Bone marrow (tissue), 2 donors: ENCODE results near the gene NLRC5.
"Not testable (repeated sequence)": the region's sequence is repeated elsewhere in the genome, so short reads cannot be mapped to it uniquely, and the experiment has no call there.

Source experiments
- DNase-seq, 2 donors: peaks; one replicate each; lab custom pipeline; 2025; lab: John Stamatoyannopoulos, UW

NLRC5 gene

DNA sequence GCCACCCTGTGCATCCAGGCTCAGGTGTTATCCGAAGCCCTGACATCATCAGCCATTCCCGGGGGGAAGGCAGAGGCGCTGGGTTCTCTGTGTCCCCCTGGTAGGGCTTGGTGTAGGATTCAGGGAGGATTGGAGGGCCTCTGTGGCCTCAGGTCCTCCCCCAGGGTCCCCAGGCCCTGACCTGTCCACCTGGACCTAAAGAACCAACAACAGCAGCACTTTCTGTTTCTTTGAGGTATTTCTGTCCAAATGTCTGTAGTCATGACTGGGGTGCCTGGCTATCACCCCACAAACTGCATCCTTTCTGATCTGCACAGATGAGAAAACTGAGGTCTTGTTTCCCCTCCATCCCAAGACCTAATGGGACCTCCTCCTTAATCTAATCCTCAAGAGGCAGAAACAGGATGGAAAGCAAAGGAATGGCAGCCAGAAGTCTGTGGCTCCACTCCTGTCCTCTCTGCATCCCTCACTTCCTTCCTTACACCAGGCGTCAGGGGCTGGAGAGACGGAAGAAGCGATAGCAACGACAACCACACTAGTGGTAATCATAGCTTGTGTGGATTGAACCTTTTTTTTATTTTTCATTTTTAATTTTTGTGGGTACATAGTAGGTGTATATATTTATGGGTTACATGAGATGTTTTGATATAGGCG is 11.8 kb downstream of the NLRC5 start:
- DNase-seq, result no peak

DNA sequence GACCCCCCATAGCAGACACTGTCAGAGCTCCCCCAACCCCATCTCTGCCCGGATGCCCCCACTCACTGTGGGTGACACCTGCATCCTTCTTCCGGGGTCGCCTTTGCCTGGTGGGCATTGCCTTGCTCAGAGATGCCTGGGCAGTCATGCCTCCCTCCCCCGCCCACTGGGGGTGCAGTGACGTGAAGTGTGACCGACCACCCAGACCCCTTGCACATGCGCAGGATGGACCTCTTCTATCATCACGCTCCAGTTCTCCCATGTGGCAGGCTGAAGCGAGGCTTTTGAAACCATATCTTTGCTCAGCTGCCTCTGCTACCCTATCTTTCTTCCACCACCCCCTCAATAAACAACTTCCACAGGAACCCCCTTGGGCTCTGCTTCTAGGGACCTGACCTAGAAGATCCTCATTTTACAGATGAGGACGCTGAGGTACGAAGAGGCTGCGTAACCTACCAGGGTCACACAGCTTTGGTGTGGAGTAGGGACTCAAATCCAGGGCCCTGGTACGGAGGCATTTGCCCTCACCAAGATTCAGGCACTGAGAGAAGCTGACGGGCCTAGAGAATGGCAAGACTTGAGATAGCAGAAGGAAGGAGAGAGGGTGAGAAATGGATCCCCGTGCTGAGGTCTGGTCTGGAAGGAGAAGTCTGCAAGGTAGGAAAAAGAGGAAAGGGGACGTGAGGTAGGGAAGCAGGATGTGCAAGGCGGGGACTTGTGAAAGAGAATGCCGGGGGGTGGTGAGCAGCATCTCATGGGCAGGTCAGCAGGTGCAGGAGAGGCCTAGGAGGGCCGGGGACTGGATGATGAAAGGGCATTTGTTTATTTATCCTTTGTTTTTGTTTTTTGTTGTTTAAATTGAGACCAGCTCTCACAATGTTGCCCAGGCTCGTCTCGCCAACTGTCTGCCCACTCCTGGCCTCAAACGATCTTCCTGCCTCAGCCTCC is 14.4 kb downstream of the NLRC5 start:
- DNase-seq, result no peak

DNA sequence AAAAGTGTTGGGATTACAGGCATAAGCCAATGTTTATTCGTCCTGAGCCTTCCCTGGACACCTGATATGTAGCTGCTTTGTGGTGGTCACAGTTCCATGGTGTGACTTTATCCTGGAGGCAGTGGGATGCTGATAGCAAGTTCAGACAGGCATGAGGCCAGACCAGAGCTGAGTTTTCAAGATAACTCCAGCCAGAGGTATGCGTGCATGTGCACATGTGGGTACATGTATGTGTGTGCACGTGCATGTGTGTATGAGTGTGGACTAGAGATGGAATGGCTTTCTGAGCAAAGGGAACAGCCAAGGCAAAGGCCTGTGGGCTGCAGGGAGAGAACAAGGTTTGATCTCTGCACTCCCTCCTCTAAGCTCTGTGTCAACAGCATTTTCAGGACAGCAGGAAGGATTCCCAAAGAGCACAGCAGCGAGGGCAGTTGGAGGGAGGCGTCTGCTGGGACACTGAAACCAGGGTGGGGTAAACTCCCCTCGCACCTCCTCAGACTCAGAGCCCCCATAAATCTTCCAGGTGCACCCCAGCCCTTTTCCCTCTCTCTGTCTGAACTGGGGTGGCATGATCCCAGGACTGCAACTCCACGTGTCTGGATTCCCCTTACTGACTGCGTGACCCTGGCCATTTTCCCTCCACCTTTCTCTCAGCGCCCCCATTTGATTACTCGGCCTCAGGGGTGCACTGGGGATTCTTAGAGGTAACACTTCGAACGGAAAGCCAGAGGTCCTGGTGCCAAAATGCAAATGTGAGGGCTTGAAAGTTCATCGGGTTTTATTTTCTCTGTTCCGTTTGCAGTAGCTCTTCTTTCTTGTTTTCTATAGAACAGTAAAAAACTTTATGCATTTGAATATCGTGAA is 15.3 kb downstream of the NLRC5 start:
- no peak for DNase-seq

DNA sequence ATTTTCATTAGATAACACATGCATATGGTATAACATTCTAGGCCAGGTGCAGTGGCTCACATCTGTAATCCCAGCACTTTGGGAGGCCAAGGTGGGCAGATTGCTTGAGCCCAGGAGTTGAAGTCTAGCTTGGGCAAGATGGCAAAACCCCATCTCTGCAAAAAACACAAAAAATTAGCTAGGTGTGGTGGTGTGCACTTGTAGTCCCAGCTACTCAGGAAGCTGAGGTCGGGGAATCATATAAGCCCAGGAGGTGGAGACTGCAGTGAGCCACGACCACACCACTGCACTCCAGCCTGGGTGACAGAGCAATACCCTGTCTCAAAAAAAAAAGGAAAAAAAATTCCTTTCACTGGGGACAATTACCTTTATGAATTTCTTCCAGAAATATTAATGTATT is 16.2 kb downstream of the NLRC5 start:
- not testable (repeated sequence) for DNase-seq

DNA sequence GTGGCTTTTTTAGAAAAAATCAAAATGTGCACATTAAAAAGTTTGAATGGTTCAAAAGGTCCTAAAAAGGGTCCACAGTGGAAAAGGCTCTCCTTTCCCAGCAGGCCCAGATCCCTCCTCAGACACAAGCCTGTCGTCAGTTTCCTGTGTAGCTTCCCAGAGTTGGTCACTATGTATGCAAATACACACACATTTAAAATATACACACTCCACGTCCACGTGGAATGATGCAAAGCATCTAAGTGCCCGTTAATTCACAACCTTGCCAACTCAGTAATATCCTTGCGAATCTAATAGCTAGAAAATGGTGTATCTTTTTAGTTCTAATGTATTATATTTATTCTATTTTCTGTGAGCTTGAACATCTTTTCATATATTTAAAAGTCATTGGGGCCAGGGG is 17.7 kb downstream of the NLRC5 start:
- DNase-seq, result no peak

DNA sequence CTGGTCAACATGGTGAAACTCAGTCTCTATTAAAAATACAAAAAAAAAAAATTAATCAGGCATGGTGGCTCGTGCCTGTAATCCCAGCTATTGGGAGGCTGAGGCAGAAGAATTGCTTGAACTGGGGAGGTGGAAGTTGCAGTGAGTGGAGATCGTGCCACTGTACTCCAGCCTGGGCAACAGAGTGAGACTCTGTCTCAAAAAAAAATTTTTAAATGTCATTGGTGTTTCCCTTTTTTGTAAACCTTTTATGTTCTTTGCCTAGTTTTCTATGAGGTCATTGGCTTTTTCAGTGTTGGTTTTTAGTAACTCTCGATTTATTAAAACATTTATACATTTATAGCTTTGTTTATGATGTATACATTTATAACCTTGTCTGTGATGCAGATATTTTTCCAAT is 18.2 kb downstream of the NLRC5 start:
- DNase-seq, result no peak

DNA sequence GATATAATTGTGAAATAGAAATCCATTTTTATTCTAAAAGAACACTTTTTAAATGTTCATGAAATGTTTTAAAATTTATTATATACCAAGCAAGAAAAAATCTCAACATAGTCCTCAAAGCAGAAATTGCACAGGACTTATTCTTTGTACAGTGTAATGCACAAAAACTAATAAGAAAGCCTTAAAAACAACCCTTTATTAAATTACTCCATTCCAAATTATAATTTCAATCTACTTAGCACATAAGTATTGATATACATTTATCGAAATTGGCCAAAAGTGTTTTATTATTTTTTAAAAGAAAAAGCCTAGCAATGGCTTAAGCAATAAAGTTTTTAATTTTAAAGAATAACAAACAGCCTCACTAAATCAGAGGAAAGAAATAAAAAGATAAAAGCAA is 19.1 kb downstream of the NLRC5 start:
- no peak for DNase-seq

DNA sequence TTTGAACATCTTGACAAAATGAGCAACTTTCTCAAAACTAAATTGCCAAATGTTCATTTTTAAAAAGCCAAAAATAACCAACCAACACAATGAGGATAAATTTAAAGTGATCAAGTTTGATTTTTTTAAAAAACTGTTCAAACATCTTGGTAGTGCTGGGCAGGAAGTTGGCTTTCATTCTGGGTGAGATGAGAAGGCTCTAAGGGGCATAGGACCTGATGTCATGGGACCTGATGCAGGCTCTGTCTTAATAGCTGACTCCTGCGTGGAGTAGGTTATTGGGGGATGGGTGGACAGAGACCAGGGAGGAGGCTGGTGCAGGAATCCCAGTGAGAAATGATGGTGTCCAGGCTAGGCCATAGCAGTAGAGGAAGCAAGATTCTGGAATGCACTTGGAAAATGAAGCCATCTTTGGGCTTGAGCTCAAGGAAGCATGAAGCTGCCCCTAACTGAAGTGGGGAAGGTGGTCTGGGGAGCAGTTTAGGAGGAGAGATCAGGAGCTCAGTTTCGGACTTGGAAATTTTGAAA is 20.4 kb downstream of the NLRC5 start:
- DNase-seq, result no peak

DNA sequence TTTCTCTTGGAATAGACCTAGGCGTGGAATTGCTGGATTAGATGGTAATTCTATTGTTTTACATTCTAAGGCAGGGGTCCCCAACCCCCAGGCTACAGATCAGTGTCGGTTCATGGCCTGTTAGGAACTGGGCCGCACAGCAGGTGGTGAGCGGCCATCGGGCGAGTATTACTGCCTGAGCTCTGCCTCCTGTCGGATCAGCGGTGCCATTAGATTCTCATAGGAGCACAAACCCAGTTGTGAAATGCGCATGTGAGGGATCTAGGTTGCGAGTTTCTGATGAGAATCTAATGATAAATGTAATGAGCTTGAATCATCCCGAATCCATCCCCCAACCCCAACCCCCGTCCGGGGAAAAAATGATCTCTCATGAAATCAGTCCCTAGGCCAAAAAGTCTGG is 23.0 kb downstream of the NLRC5 start:
- DNase-seq, result no peak

DNA sequence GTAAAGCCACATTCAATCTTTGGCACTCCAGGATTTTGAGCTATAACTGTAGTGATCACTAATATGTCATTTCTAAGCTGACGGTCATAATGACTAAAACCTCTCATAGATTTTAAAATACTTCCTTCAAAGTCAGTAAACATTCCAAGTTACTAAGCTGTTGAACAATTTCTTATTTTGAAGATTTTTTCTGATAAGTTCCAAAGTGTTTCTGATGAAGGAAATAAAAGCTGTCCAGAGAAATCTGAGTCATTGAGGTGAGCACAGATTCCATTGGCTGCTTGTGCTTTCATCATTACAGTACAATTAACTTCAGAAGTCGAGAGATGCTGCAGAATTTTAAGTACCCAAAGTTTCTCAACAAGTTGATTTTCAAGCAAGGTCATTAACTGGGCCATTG is 23.9 kb downstream of the NLRC5 start:
- DNase-seq, result no peak

DNA sequence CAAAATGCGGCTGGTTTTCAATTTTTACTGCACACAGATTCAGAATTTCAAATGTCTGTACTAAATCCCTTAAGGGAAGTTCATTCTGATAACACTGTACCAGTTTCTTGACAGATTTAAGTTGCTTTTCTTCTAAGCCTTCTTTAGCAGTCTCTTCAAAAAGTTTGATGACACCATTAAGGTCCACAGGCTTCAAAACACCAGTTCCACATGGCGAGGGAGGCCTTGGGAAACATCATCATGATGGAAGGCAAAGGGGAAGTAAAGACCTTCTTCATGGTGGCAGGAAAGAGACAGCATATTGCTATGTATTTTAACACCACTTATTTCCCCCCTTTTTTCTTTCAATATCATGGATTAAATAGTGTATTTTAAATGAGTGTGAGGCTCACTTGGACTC is 24.5 kb downstream of the NLRC5 start:
- no peak for DNase-seq

DNA sequence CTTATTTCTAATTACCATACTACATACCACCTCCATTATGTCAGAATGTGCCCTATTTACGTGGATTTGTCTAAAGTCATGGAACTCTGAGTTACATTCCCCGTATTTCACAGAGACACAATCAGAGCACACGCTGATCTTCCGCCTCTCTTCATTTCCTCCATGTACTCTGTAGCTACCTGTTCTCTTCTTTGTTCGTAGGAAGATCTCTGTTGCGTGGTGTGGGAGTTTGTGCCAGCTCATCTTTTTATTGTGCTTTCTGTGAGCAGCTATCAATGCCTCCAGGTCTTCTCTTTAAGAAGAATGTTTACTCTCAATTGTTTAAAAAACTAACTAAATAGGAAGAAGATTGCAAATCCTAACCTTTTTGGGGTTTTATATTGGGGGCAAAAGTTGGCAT is 26.9 kb downstream of the NLRC5 start:
- no peak for DNase-seq

DNA sequence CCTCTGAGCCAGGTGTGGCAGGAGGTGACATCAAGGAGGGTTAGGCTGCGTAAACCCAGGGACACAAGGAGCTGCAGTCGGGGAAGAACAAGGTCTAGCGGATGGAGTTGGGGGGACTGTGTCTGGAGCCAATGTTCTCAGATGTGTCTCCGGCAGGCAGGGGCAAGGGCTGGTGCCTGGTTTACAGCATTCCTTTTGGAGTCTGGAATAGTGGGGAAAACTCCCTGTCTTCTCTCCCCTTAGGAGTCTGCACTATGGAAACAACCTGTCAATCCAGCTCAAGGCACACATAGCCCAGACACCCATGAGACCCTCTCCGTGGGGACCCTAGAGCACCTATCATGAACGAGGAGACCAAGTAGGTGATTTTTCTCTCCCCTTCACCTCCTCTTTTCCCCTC is 27.5 kb downstream of the NLRC5 start:
- DNase-seq, result no peak

DNA sequence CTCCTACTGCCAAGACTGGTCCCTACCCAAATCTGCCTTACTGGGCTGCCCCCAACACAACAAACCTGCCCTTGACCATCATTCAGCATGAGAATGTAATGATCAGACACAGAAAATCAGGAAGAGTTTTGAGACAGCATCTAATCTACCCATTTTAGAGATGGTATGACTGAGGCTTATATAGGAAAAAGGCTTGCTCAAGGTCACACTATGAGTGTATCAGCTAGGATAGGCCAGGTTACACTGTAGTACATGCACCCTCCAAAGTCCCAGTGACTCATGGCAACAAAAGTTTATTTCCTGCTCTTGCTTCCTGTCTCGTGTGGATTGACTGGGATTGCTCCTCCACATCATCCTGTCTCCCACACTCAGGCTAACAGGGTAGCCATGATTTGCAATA is 27.9 kb downstream of the NLRC5 start:
- no peak for DNase-seq

DNA sequence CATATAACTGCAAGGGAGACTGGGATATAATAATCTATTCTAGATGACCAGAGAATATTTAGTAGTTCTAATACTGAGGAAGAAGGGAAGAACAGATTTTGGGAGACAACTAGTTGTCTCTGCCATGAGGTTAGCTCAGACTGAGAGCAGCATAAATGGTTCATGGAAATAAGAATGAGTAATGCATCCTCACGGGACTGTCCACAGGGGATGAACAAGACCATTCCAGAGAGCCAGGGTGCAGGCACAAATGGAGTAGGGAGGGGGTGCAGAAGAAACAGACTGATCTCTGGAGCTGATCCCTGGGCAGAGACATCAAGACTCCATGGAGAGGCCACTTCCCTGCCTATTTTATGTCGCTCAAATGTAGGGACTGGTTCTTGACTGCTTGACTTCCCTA is 30.4 kb downstream of the NLRC5 start:
- no peak for DNase-seq

DNA sequence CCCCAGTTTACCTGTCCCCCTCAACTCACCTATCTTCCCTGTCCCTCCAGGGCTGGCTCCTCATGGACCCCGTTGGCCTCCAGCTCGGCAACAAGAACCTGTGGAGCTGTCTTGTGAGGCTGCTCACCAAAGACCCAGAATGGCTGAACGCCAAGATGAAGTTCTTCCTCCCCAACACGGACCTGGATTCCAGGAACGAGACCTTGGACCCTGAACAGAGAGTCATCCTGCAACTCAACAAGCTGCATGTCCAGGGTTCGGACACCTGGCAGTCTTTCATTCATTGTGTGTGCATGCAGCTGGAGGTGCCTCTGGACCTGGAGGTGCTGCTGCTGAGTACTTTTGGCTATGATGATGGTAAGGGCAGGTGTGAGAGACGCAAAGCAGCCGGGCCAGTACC is 31.3 kb downstream of the NLRC5 start:
- DNase-seq, result no peak

DNA sequence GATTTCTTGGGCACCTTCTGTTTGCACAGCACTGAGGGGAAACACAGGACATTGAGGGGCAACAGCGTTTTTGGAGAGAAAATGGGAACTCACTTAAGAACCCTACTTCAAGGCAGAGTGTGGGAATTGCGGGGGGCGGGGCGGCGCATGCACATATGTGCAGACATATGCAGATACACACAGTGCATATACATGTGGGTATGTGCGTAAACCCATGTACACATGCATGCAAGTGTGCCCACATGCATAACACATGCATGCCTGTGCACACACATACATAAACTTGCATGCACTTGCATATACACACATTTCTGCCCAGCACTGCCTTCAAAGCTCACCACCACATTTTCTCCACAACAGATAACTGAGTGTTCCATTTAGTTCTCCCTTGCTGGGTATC is 32.4 kb downstream of the NLRC5 start:
- no peak for DNase-seq

DNA sequence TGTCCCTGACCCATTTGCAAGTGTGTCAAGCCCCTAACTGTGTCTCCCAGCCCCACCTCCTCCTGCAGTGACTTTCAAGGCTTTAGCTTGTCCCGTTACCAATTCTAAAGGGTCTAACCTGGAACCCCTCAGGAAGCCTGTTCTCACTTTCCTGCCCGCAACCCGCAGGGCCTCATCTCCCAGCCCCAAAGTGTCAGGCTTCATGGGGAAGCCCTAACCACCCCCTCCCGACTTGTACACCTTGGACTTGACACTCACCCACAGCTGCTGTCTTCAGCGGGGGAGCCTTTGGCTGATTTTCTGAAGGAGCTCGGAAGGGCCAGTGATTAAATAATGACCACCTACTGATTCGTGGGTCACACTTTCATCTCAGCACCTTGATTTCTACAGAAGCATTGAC is 33.1 kb downstream of the NLRC5 start:
- DNase-seq, result no peak

DNA sequence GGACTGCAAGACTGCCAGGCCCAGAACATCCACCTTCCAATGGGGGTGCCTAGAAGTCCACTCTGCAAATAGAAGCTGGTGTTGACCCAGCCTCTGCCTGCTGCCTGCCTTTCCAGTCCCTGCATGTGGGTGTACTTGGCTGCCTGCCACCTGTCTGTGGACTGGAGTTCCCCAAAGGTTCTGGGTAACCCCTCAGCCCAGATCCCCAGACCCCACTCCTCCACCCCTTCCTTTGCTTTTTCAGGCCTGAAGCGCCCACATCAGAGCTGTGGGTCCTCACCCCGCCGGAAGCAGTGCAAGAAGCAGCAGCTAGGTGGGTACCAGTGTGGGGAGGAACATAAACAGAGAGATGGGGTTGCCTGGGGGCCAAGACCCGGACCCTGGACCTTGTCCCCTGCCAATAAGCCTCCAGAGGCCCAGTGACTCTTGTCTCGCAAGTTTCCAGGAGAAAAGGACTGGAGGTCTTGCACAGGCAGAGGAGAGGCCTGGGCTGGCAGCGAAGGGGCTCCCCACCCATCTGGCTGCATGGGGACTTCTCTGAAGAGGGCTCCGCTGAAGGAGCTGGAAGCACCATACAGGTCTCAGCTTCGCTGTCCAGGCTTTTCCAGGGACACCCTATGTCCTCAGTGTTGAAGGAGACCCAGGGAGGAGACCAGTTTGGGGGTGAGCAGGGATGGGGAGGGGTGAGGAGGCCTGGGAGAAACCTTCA is 34.3 kb downstream of the NLRC5 start:
- no peak for DNase-seq

DNA sequence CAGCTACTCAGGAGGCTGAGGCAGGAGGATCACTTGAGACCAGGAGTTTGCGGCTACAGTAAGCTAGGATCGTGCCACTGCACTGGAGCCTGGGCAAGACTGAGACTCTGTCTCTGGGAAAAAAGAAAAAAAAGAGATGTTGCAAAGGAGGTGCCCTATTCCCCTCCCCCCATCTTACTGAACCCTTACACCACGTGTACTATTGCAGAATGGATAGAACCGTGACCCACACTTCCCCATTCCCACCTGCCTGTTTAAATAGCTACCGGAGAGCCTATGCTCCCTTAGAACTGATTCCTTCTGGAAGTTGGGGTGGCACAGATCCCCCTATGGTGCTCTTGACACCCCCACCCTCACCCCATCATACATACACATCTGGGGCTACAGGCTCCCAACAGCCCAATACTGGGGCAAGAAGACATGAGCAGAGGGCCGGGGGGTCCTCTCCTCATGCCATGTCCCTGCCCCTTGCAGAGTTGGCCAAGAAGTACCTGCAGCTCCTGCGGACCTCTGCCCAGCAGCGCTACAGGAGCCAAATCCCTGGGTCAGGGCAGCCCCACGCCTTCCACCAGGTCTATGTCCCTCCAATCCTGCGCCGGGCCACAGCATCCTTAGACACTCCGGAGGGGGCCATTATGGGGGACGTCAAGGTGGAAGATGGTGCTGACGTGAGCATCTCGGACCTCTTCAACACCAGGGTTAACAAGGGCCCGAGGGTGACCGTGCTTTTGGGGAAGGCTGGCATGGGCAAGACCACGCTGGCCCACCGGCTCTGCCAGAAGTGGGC is 35.7 kb downstream of the NLRC5 start:
- DNase-seq, result no peak
